HEK293T (cell line): Measurements from ENCODE around the gene ADCY3.

Source experiments
- CTCF ChIA-PET: fragments of 350-600 bp; formaldehyde crosslinking; extraction: SDS; loops from one replicate; lab custom pipeline; 2021; ENCODE audit warnings: antibody characterized with exemption, inconsistent platforms; lab: Yijun Ruan, JAX
- POLR2A ChIA-PET: fragments of 350-600 bp; formaldehyde crosslinking; extraction: SDS; loops from one replicate; lab custom pipeline; 2020; ENCODE audit warnings: antibody characterized with exemption, inconsistent platforms; lab: Yijun Ruan, JAX
- DNase-seq: peaks from one replicate; pipeline ENCODE4 v3.0.0; 2012; ENCODE audit warnings: mixed read lengths; ENCODE audit errors: extremely low spot score
- ARNT ChIP-seq: fragments of 450-650 bp; IDR thresholded peaks from 2 replicates; pipeline ENCODE4 v1.6.1; 2017; ENCODE audit warnings: mild to moderate bottlenecking
- BHLHE40 ChIP-seq: fragments of 450-650 bp; IDR thresholded peaks from 2 replicates; pipeline ENCODE4 v1.6.1; 2016; ENCODE audit warnings: mild to moderate bottlenecking, moderate library complexity, borderline replicate concordance
- CTBP1 ChIP-seq: fragments of 450-650 bp; IDR thresholded peaks from 2 replicates; pipeline ENCODE4 v1.6.1; 2016; ENCODE audit warnings: borderline replicate concordance
- ELF4 ChIP-seq: fragments of 450-650 bp; IDR thresholded peaks from 2 replicates; pipeline ENCODE4 v1.6.1; 2017; ENCODE audit warnings: antibody characterized with exemption
- FOXA1 ChIP-seq: fragments of 450-650 bp; IDR thresholded peaks from 2 replicates; pipeline ENCODE4 v1.6.1; 2016; ENCODE audit warnings: mild to moderate bottlenecking
- FOXK2 ChIP-seq: fragments of 450-650 bp; IDR thresholded peaks from 2 replicates; pipeline ENCODE4 v1.6.1; 2016; ENCODE audit warnings: mild to moderate bottlenecking
- FOXM1 ChIP-seq: fragments of 450-650 bp; IDR thresholded peaks from 2 replicates; pipeline ENCODE4 v1.6.1; 2017; ENCODE audit warnings: mild to moderate bottlenecking, borderline replicate concordance
- HDGF ChIP-seq: fragments of 450-650 bp; IDR thresholded peaks from 2 replicates; pipeline ENCODE4 v1.6.1; 2017; ENCODE audit warnings: antibody characterized with exemption, borderline replicate concordance
- L3MBTL2 ChIP-seq: fragments of 450-650 bp; conservative IDR thresholded peaks from 2 replicates; pipeline ENCODE4 v1.6.1; 2016; ENCODE audit warnings: mild to moderate bottlenecking
- LEF1 ChIP-seq: fragments of 450-650 bp; IDR thresholded peaks from 2 replicates; pipeline ENCODE4 v1.6.1; 2017; ENCODE audit warnings: mild to moderate bottlenecking, borderline replicate concordance
- NFRKB ChIP-seq: fragments of 450-650 bp; IDR thresholded peaks from 2 replicates; pipeline ENCODE4 v1.6.1; 2016; ENCODE audit warnings: mild to moderate bottlenecking, moderate library complexity
- PKNOX1 ChIP-seq: fragments of 450-650 bp; IDR thresholded peaks from 2 replicates; pipeline ENCODE4 v1.6.1; 2016
- SP1 ChIP-seq: fragments of 450-650 bp; IDR thresholded peaks from 2 replicates; pipeline ENCODE4 v1.6.1; 2017
- SUZ12 ChIP-seq: fragments of 450-650 bp; IDR thresholded peaks from 2 replicates; pipeline ENCODE4 v1.6.1; 2016; ENCODE audit warnings: mild to moderate bottlenecking
- TARDBP ChIP-seq: fragments of 450-650 bp; IDR thresholded peaks from 2 replicates; pipeline ENCODE4 v1.6.1; 2016
- ZNF384 ChIP-seq: fragments of 450-650 bp; IDR thresholded peaks from 2 replicates; pipeline ENCODE4 v1.6.1; 2016

ADCY3 gene

GRCh38 chr2:24957221-24957620 is 37.2 kb upstream of the ADCY3 start:
- CTCF ChIA-PET: no interaction called here
- no peak for DNase-seq
- TF ChIP-seq L3MBTL2: no peak
- no peak for TF ChIP-seq NFRKB
- TF ChIP-seq ELF4: no peak
- TF ChIP-seq SUZ12: no peak
- TF ChIP-seq CTBP1: no peak
- TF ChIP-seq TARDBP: no peak
- TF ChIP-seq FOXA1: no peak
- TF ChIP-seq ARNT: no peak
- TF ChIP-seq BHLHE40: no peak
- TF ChIP-seq FOXM1: no peak
- TF ChIP-seq LEF1: no peak
- TF ChIP-seq FOXK2: no peak
- POLR2A ChIA-PET: no interaction called here

- ChIA-PET POLR2A (no interaction called here), CTCF (no interaction called here)
- DNase-seq: no peak
- TF ChIP-seq HDGF (no peak), ARNT (no peak), L3MBTL2 (no peak), CTBP1 (no peak)
Measured at GRCh38 chr2:24955921-24956320, 35.9 kb upstream of the ADCY3 start.

GRCh38 chr2:24955232-24955631 is 35.2 kb upstream of the ADCY3 start:
- POLR2A ChIA-PET: no interaction called here
- CTCF ChIA-PET: no interaction called here
- TF ChIP-seq NFRKB (no peak), ELF4 (no peak), ARNT (no peak), SP1 (no peak), FOXA1 (no peak), FOXM1 (no peak), PKNOX1 (no peak), HDGF (no peak), CTBP1 (no peak), LEF1 (no peak), ZNF384 (no peak), L3MBTL2 (no peak), TARDBP (no peak), SUZ12 (no peak), BHLHE40 (no peak), FOXK2 (no peak)
- DNase-seq: no peak

GRCh38 chr2:24950102-24950501 is 30.1 kb upstream of the ADCY3 start:
- POLR2A ChIA-PET: no interaction called here
- DNase-seq: no peak
- CTCF ChIA-PET: no interaction called here
- no peak for TF ChIP-seq FOXK2
- no peak for TF ChIP-seq CTBP1
- TF ChIP-seq BHLHE40: no peak
- no peak for TF ChIP-seq HDGF
- no peak for TF ChIP-seq ZNF384

GRCh38 chr2:24948506-24948905 is 28.5 kb upstream of the ADCY3 start:
- CTCF ChIA-PET: interaction anchor here (0.7 kb wide), 1 partner anchor 1124 kb away, joined by 4 read pairs; no protein-coding TSS in a partner anchor
- POLR2A ChIA-PET: no interaction called here
- no peak for DNase-seq
- TF ChIP-seq BHLHE40 (no peak), SP1 (no peak), FOXM1 (no peak), LEF1 (no peak), ELF4 (no peak), FOXK2 (no peak), PKNOX1 (no peak), SUZ12 (no peak), HDGF (no peak), NFRKB (no peak), CTBP1 (no peak), TARDBP (no peak), ARNT (no peak), ZNF384 (no peak), FOXA1 (no peak), L3MBTL2 (no peak)

GRCh38 chr2:24947561-24948157 is 27.6 kb upstream of the ADCY3 start:
- no peak for TF ChIP-seq PKNOX1
- TF ChIP-seq CTBP1: no peak
- no peak for TF ChIP-seq FOXK2
- TF ChIP-seq FOXM1: no peak
- TF ChIP-seq L3MBTL2: no peak
- no peak for TF ChIP-seq SUZ12
- TF ChIP-seq ZNF384: no peak
- no peak for TF ChIP-seq SP1
- TF ChIP-seq LEF1: no peak
- TF ChIP-seq BHLHE40: no peak
- no peak for TF ChIP-seq NFRKB
- TF ChIP-seq HDGF: no peak
- no peak for TF ChIP-seq ARNT
- no peak for TF ChIP-seq TARDBP
- TF ChIP-seq FOXA1: no peak
- TF ChIP-seq ELF4: no peak
- POLR2A ChIA-PET: no interaction called here
- CTCF ChIA-PET: no interaction called here
- DNase-seq: no peak
